K562 (cell line): ENCODE data around the gene SLC7A6OS. TPM values are rescaled to one million over a fixed set of nuclear protein-coding genes. Genes with fewer than 3 reads are reported as not detected.
A peak's percentile ranks its signal among the peaks of the same experiment; 100 is the strongest.

Source experiments
- ARID2 ChIP-seq: fragments of 450-650 bp; IDR thresholded peaks from 2 replicates; pipeline ENCODE4 v1.6.1; 2017; ENCODE audit warnings: antibody characterized with exemption, mild to moderate bottlenecking
- CTBP1 ChIP-seq: fragments of 450-650 bp; IDR thresholded peaks from 2 replicates; pipeline ENCODE4 v1.6.1; 2016; ENCODE audit warnings: borderline replicate concordance
- CTCF ChIP-seq, 3 experiments: IDR thresholded peaks in 2 of 3; conservative IDR thresholded peaks in 1 of 3; 2 replicates each; pipeline ENCODE4 v1.5.1; 2011 to 2012; ENCODE audit warnings: low read length in 3 of 3, mild to moderate bottlenecking in 3 of 3, control low read depth in 2 of 3, improper control_type of control experiment in 1 of 3, inconsistent platforms in 1 of 3, low read depth in 1 of 3, mixed read lengths in 1 of 3, moderate library complexity in 1 of 3; ENCODE audit not compliant: insufficient read depth in 2 of 3
- DEAF1 ChIP-seq: fragments of 450-650 bp; formaldehyde crosslinking; IDR thresholded peaks from 2 replicates; pipeline ENCODE4 v1.4.0; 2020; ENCODE audit warnings: mild to moderate bottlenecking, moderate library complexity
- E4F1 ChIP-seq: fragments of 250-450 bp; sonication (Bioruptor Pico); IDR thresholded peaks from 2 replicates; pipeline ENCODE4 v1.5.0; 2021; ENCODE audit warnings: mild to moderate bottlenecking, borderline replicate concordance
- HMBOX1 ChIP-seq: sonication (generic); IDR thresholded peaks from 2 replicates; pipeline ENCODE4 v1.6.1; 2016
- MBD2 ChIP-seq: sonication (generic); IDR thresholded peaks from 2 replicates; pipeline ENCODE4 v1.6.1; 2016; ENCODE audit warnings: low read depth, borderline replicate concordance
- POLR2H ChIP-seq: IDR thresholded peaks from 2 replicates; pipeline ENCODE4 v1.6.1; 2016; ENCODE audit warnings: missing genetic modification characterization, low read depth, mild to moderate bottlenecking, control low read depth, missing compliant biosample characterization, moderate library complexity
- RAD21 ChIP-seq, 2 experiments: fragments of 250-450 bp in 1 of 2; fragments of 450-650 bp in 1 of 2; sonication (Bioruptor Pico) in 1 of 2; formaldehyde crosslinking in 1 of 2; IDR thresholded peaks in 1 of 2; conservative IDR thresholded peaks in 1 of 2; 2 replicates each; pipeline versions ENCODE4 v1.4.0 to v1.8.0; 2020 to 2022; ENCODE audit warnings: mild to moderate bottlenecking in 2 of 2, moderate library complexity in 1 of 2
- RB1 ChIP-seq: fragments of 450-650 bp; IDR thresholded peaks from 2 replicates; pipeline ENCODE4 v1.6.1; 2017; ENCODE audit warnings: low read depth, mild to moderate bottlenecking
- ZBED1 ChIP-seq: IDR thresholded peaks from 2 replicates; pipeline ENCODE4 v1.6.1; 2014
- ZMIZ1 ChIP-seq, 2 experiments: fragments of 150-350 bp in 1 of 2; IDR thresholded peaks; 2 replicates each; pipeline ENCODE4 v1.6.1; 2012 to 2016; ENCODE audit warnings: low read depth in 2 of 2, low read length in 2 of 2, mild to moderate bottlenecking in 1 of 2, moderate library complexity in 1 of 2
- ZNF583 ChIP-seq: fragments of 250-450 bp; sonication (Bioruptor Pico); IDR thresholded peaks from 2 replicates; pipeline ENCODE4 v1.4.0; 2020
- ZNF639 ChIP-seq, 2 experiments: fragments of 200-800 bp in 1 of 2; sonication (Bioruptor generic) in 1 of 2; sonication (generic) in 1 of 2; formaldehyde crosslinking in 1 of 2; IDR thresholded peaks in 1 of 2; conservative IDR thresholded peaks in 1 of 2; 2 replicates each; pipeline versions ENCODE4 v1.5.0 to v1.6.1; 2016 to 2020; ENCODE audit warnings: missing compliant biosample characterization in 1 of 2, missing genetic modification characterization in 1 of 2, missing genetic modification reagents in 1 of 2
- polyA plus RNA-seq, 8 experiments: library from polyadenylated mRNA; depleted of rRNA in 4 of 8; stranded (reverse) in 5 of 8; unstranded in 3 of 8; fragments of >200 nt; fragmentation: Nextera tagmentation in 2 of 8; fragmentation: Illumina TruSeq in 1 of 8; extraction: Ambion mirVana in 2 of 8; extraction: Trizol in 1 of 8; gene quantifications; 2 replicates each; pipeline versions ENCODE4 v1.2.1 to v1.2.3, GENCODE V29; 2011 to 2014; ENCODE audit warnings: inconsistent platforms in 1 of 8, missing spikeins in 1 of 8
- total RNA-seq, 7 experiments: library from RNA; depleted of rRNA in 6 of 7; stranded (reverse); fragments of >200 nt in 6 of 7; fragmentation: Illumina TruSeq in 2 of 7; extraction: Trizol in 2 of 7; gene quantifications; 2 replicates each; pipeline versions ENCODE4 v1.2.1 to v1.2.3, GENCODE V29; 2011 to 2021; ENCODE audit warnings: low replicate concordance in 1 of 7

SLC7A6OS gene
- total and polyA plus RNA-seq, 9 of the 15 experiments (the other 6 are each of a cell fraction or from before 2014, with no cell fraction given): 2.7 to 23.6 (median 17.2) TPM

GRCh38 chr16:68328151-68328859 lies 17.6 kb upstream of the SLC7A6OS start (continued):
- TF ChIP-seq HMBOX1 (no peak), CTBP1 (peak; percentile 46; the same call in 1 of the 2 replicates), E4F1 (CRISPR knock-in tag) (no peak), ZNF639 (CRISPR knock-in tag; conservative IDR thresholded peaks at IDR 0.05 in 1 of 2, IDR thresholded peaks at IDR 0.05 in 1 of 2) (no peak), RAD21 (CRISPR knock-in tag; conservative IDR thresholded peaks at IDR 0.05 in 1 of 2, IDR thresholded peaks at IDR 0.05 in 1 of 2) (peak; percentile 91), ZBED1 (0 out of 2 replicates have a peak, but pooled peaks have one; percentile 39), CTCF (IDR thresholded peaks at IDR 0.05 in 2 of 3, conservative IDR thresholded peaks at IDR 0.05 in 1 of 3; ENCODE audit: insufficient read depth in 2 of 3, low read depth in 1 of 3, low read length in 3 of 3) (peak; percentile 95 to 96 (median 95)), POLR2H (tag) (no peak), RB1 (peak; percentile 78), DEAF1 (peak; percentile 90), MBD2 (no peak), ZNF583 (no peak), ZMIZ1 (IDR thresholded peaks at IDR 0.05; ENCODE audit: low read depth in 2 of 2, low read length in 2 of 2) (no peak), ARID2 (no peak)
